ENCODE data around the gene USP37. TPM values are rescaled to one million over a fixed set of nuclear protein-coding genes. Genes with fewer than 3 reads are reported as not detected.
"Not testable (repeated sequence)": the region's sequence is repeated elsewhere in the genome, so short reads cannot be mapped to it uniquely, and the experiment has no call there.

The USP37 gene
- total RNA-seq, 4 donors from 2014 or later, result 10.5 to 12.0 (median 11.4) TPM

- no peak for TF ChIP-seq POLR2A (IDR thresholded peaks at IDR 0.05)
- TF ChIP-seq, protein P1, sequence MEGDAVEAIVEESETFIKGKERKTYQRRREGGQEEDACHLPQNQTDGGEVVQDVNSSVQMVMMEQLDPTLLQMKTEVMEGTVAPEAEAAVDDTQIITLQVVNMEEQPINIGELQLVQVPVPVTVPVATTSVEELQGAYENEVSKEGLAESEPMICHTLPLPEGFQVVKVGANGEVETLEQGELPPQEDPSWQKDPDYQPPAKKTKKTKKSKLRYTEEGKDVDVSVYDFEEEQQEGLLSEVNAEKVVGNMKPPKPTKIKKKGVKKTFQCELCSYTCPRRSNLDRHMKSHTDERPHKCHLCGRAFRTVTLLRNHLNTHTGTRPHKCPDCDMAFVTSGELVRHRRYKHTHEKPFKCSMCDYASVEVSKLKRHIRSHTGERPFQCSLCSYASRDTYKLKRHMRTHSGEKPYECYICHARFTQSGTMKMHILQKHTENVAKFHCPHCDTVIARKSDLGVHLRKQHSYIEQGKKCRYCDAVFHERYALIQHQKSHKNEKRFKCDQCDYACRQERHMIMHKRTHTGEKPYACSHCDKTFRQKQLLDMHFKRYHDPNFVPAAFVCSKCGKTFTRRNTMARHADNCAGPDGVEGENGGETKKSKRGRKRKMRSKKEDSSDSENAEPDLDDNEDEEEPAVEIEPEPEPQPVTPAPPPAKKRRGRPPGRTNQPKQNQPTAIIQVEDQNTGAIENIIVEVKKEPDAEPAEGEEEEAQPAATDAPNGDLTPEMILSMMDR (IDR thresholded peaks at IDR 0.05), result no peak
- no peak for DNase-seq (ENCODE audit: low spot score in 2 of 2)
- intact Hi-C loops (cut with DNase I; ENCODE audit: low total_unique reads), result no loop called here
- no peak overlapping the region for H3K4me3 ChIP-seq (ENCODE audit: low read depth, poor library complexity, severe bottlenecking)
These were observed 20.6 kb downstream of the USP37 start for GRCh38 chr2:218547511-218547910.

DNA sequence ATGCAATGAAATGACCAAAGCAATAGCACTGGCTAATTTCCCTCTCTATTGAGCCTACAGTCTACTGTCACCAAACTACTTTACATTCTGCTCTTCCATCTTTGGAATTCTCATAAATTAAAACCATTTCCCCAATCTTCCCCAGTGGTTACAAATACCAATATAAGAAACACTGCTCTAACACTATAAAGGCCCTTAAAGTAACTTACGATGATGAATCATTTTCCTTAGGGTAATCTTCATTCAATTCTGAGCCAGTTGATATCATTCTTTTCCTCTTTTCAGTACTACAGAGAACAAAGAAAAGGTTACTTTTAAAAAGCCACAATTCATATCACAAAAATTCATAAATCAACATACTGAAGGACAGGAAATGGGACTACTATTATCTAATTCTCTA is 22.1 kb downstream of the USP37 start:
- intact Hi-C loops (cut with DNase I; ENCODE audit: low total_unique reads), result no loop called here
- 98% methylated on average over 1 of the region's 1 CpG for WGBS, 2 donors
- no peak for DNase-seq (ENCODE audit: low spot score in 2 of 2)

DNA sequence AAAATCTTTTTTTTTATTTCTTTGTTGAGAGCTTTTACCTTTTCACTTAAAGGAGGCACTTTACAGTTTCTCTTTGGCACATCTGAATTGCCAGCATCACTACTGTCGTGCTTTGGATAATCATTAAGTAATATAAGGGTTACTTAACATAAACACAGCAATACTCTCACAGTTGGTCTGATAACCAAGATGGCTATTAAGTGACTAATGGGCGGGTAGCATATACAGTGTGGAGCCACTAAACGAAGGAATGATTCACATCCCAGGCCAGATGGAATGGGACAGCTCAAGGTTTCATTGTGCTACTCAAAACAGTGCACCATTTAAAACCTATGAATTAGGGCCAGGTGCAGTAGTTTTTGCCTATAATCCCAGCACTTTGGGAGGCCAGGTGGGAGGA is 28.1 kb downstream of the USP37 start:
- intact Hi-C loops (cut with DNase I; ENCODE audit: low total_unique reads), result no loop called here
- DNase-seq (ENCODE audit: low spot score in 2 of 2), result no peak
- TF ChIP-seq, protein P1 (IDR thresholded peaks at IDR 0.05), result no peak
- 88 to 95% methylated on average over 3 of the region's 3 CpGs for WGBS, 2 donors
- no peak overlapping the region for H3K4me3 ChIP-seq (ENCODE audit: low read depth, poor library complexity, severe bottlenecking)

More for the DNA sequence above, 22.1 kb downstream of the USP37 start:
- TF ChIP-seq, protein P1 (IDR thresholded peaks at IDR 0.05), result no peak
- no peak for TF ChIP-seq POLR2A (IDR thresholded peaks at IDR 0.05)
- no peak overlapping the region for H3K4me3 ChIP-seq (ENCODE audit: low read depth, poor library complexity, severe bottlenecking)

GRCh38 chr2:218536804-218537494 is 31.2 kb downstream of the USP37 start:
- no peak for DNase-seq (ENCODE audit: low spot score in 2 of 2)
- no peak overlapping the region for H3K4me3 ChIP-seq (ENCODE audit: low read depth, poor library complexity, severe bottlenecking)

GRCh38 chr2:218529990-218530389 is 38.2 kb downstream of the USP37 start:
- 97 to 100% methylated on average over 2 of the region's 2 CpGs for WGBS, 2 donors
- no peak overlapping the region for H3K4me3 ChIP-seq (ENCODE audit: low read depth, poor library complexity, severe bottlenecking)
- DNase-seq (ENCODE audit: low spot score in 2 of 2), result no peak
- TF ChIP-seq, protein P1 (IDR thresholded peaks at IDR 0.05), result no peak
- TF ChIP-seq POLR2A (IDR thresholded peaks at IDR 0.05), result no peak
- intact Hi-C loops (cut with DNase I; ENCODE audit: low total_unique reads), result no loop called here

More at GRCh38 chr2:218536804-218537494, 31.2 kb downstream of the USP37 start:
- TF ChIP-seq POLR2A (IDR thresholded peaks at IDR 0.05), result no peak
- TF ChIP-seq, protein P1 (IDR thresholded peaks at IDR 0.05), result no peak
- 86 to 90% methylated on average over 6 of the region's 6 CpGs for WGBS, 2 donors
- intact Hi-C loops (cut with DNase I; ENCODE audit: low total_unique reads), result no loop called here

- H3K4me3 ChIP-seq (ENCODE audit: low read depth, poor library complexity, severe bottlenecking); DNase-seq (ENCODE audit: low spot score in 2 of 2); intact Hi-C loops (cut with DNase I; ENCODE audit: low total_unique reads): not testable (repeated sequence)
- 100% methylated on average over 2 of the region's 2 CpGs for WGBS, 2 donors
These were observed 39.7 kb downstream of the USP37 start for GRCh38 chr2:218528409-218528808.

All from lower leg skin (tissue), 4 donors.